Measurements from ENCODE around the gene WDR33. TPM values are rescaled to one million over a fixed set of nuclear protein-coding genes. Genes with fewer than 3 reads are reported as not detected.

WDR33 gene
- total RNA-seq, 2 donors from 2014 or later, result 25.4 to 41.9 TPM

GRCh38 chr2:127683056-127683455 lies 127.9 kb downstream of the WDR33 start:
- Histone ChIP-seq H3K9me3 (no peaks in the 10 kb centered on the region), H3K4me1 (replicated peaks) (no peaks in the 10 kb centered on the region), H3K27ac (no peak overlapping the region), H3K4me3 (no peak overlapping the region), H3K36me3 (no peaks in the 10 kb centered on the region), H3K27me3 (replicated peaks; ENCODE audit: insufficient read depth) (no peaks in the 10 kb centered on the region)
- no peak for TF ChIP-seq POLR2AphosphoS5 (IDR thresholded peaks at IDR 0.05)
- TF ChIP-seq POLR2A (IDR thresholded peaks at IDR 0.05), result no peak
- TF ChIP-seq CTCF (IDR thresholded peaks at IDR 0.05), result no peak
- intact Hi-C loops (cut with DNase I), result no loop called here
- DNase-seq (ENCODE audit: low spot score), result no peak

GRCh38 chr2:127681976-127682857 lies 128.8 kb downstream of the WDR33 start:
- DNase-seq (ENCODE audit: low spot score), result no peak
- intact Hi-C loops (cut with DNase I), result no loop called here
- Histone ChIP-seq H3K4me1 (replicated peaks) (no peaks in the 10 kb centered on the region), H3K27ac (no peak overlapping the region), H3K36me3 (no peaks in the 10 kb centered on the region), H3K9me3 (no peaks in the 10 kb centered on the region), H3K4me3 (no peak overlapping the region), H3K27me3 (replicated peaks; ENCODE audit: insufficient read depth) (no peaks in the 10 kb centered on the region)
- WGBS, result 84% methylated on average over 6 of the region's 6 CpGs
- no peak for TF ChIP-seq CTCF (IDR thresholded peaks at IDR 0.05)
- TF ChIP-seq POLR2AphosphoS5 (IDR thresholded peaks at IDR 0.05), result no peak
- no peak for TF ChIP-seq POLR2A (IDR thresholded peaks at IDR 0.05)

GRCh38 chr2:127681288-127681804 lies 129.6 kb downstream of the WDR33 start:
- Histone ChIP-seq H3K36me3 (no peaks in the 10 kb centered on the region), H3K4me1 (replicated peaks) (no peaks in the 10 kb centered on the region), H3K27me3 (replicated peaks; ENCODE audit: insufficient read depth) (no peaks in the 10 kb centered on the region), H3K9me3 (no peaks in the 10 kb centered on the region), H3K4me3 (peak overlapping the region in 1 of 2 donors; percentile 15), H3K27ac (no peak overlapping the region)
- TF ChIP-seq POLR2AphosphoS5 (IDR thresholded peaks at IDR 0.05) (no peak), CTCF (IDR thresholded peaks at IDR 0.05) (no peak), POLR2A (IDR thresholded peaks at IDR 0.05) (no peak)
- intact Hi-C loops (cut with DNase I), result no loop called here
- DNase-seq (ENCODE audit: low spot score), result no peak
- 27% methylated on average over 25 of the region's 25 CpGs for WGBS

GRCh38 chr2:127680706-127681287 lies 130.2 kb downstream of the WDR33 start:
- no peaks in the 10 kb centered on the region for H3K27me3 ChIP-seq (replicated peaks; ENCODE audit: insufficient read depth)
- H3K9me3 ChIP-seq, result no peaks in the 10 kb centered on the region
- TF ChIP-seq CTCF (IDR thresholded peaks at IDR 0.05) (no peak), POLR2A (IDR thresholded peaks at IDR 0.05) (no peak), POLR2AphosphoS5 (IDR thresholded peaks at IDR 0.05) (no peak)
- no peaks in the 10 kb centered on the region for H3K4me1 ChIP-seq (replicated peaks)
- WGBS, result 93% methylated on average over 19 of the region's 19 CpGs
- no peak for DNase-seq (ENCODE audit: low spot score)
- no peak overlapping the region for H3K4me3 ChIP-seq
- intact Hi-C loops (cut with DNase I), result no loop called here
- no peaks in the 10 kb centered on the region for H3K36me3 ChIP-seq
- H3K27ac ChIP-seq, result no peak overlapping the region
